ENCODE data around the gene ZNF496.
A peak's percentile ranks its signal among the peaks of the same experiment; 100 is the strongest.

The ZNF496 gene

GRCh38 chr1:247326411-247327130, 5.1 kb downstream of the ZNF496 start:
- DNase-seq, result no peak

DNA sequence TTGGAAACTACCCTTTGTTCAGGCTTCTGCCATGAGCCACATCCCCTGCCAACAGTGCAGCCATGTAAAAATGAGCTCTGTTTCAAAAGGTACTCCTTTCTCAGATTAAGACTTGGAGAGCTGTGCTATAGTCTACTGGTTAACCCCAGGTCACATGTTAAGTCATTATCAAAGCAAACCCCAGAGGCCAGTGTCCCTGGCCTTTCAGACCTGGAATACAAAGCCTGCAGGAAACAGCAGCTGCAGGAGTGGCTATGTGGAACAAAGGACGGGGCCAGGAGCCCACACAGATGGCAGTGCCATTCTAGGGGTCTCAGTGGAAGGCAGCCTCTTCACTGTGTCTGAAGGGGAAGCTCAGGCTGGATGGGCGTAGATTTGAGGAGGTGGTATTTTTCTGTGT, 6.7 kb downstream of the ZNF496 start:
- no peak for DNase-seq

DNA sequence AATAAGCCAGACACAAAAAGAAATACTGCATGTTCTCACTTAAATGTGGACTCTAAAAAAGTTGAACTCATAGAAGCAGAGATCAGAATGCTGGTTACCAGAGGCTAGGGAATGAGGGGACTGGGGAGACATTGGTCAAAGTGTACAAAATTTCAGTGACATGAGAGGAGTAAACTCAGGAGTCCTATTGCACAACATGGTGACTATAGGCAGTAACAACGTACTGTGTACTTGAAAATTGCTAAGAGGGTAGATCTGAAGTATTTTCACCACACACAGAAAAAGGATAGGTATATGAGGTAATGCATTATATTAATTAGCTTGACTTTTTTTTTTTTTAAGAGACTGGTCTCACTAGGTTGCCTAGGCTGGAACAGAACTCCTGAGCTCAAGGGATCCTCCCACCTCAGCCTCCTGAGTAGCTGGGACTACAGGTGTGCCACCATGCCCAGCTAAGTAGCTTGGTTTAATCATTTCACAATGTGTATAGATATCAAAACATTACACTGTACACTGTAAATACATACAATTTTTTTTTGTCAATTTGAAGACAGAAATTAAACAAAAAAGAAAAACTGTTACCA, 7.4 kb downstream of the ZNF496 start:
- DNase-seq, result no peak

DNA sequence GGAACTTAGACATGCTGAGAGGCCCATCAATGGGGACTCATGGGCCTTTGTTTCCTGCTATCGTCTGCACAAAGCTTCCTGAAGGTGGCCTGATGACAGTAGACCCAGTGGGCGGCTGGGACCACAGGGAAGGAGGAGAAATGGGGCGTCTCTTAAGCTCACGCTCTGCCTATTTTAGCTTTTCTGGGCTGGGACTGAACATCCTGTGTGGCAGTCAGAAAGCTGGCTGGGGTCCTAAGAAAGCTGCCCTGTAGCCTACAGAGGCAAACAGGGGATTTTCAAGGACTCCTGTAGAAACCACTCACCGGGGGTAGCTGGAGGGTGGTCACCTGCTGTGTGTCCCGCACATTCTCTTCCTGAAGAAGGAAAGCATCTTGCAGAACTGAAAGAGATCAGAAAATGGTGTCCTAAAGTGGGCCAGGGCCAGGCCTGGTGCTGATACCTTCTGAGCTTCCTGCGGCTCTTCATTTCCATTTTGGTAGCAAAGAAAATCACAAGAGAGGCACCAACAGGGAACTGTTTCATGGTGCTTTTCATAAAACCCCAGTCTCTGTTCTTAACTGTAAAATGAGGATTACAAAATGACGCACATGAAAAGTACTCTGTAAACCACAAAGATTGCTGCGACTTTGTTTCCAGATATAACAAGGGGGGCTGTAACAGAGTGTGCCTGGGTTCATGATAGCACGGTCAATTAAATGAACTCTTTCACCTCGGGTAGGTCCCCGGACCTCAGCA, 8.6 kb downstream of the ZNF496 start:
- no peak for DNase-seq

DNA sequence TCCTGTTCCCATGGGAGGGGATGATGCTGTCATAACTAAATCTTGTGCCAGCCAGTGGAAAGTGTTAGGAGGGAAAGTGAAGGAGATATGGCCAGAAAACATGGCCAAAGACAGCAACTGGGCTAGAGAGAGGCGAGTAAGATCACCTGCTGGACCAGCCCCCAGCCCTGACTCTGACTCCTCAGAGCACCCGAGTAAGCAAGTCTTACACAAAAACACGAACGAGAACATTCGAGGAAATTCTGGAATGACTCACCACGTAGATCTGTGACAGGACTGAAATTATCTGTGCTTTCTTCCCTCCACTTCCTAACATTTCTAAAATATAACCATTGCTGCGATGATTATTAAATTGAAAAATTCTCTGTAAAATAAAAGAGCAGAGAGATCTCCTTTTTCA, 9.2 kb downstream of the ZNF496 start:
- no peak for DNase-seq

- DNase-seq, result no peak
Observed at GRCh38 chr1:247317702-247318101, 14.0 kb downstream of the ZNF496 start.

DNA sequence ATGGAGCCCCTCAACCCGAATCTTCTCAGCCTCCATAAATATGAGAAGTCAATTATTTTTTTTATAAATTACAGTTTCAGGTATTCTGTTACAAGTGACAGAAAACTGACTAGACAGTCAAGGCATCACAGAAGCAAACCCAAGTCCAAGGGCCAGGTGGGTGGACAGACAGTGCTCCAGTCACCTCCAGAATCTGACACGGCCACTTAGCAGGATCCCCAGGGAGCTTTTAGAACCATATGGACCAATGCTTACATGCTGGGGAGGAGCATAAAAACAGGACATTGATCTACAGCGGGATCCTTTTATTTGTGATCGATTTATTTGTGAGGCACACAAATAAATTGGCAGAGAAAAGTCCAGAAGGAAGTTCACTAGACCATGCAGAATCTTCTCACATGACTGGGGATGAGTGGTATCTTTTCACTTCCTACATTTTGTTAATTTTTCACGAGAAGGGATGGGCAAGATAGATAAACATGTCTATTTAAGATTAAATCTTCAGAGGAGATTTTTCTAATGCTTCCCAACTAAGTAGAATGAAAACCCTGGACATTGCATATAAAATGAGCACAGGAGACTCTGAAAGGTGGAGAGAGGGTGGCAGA, 15.0 kb downstream of the ZNF496 start:
- no peak for DNase-seq

DNA sequence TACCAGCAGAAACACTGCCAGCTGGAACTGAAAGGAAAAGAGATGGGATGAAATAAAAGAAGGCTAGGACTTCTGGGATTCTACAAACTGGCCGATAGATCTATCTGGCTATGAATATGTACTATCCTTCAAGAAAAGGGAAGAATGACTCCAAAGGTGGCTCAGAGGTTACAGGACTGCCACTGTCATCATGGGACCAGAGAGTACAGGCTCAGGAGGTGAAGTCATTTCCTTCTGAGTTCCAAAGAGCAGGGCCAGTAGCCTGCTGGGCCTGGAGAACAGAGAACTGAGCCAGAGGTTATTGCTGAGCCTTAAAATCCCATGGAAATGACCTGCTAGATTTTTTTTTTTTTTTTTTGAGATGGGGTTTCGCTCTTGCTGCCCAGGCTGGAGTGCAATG, 27.6 kb downstream of the ZNF496 start:
- DNase-seq, result no peak

DNA sequence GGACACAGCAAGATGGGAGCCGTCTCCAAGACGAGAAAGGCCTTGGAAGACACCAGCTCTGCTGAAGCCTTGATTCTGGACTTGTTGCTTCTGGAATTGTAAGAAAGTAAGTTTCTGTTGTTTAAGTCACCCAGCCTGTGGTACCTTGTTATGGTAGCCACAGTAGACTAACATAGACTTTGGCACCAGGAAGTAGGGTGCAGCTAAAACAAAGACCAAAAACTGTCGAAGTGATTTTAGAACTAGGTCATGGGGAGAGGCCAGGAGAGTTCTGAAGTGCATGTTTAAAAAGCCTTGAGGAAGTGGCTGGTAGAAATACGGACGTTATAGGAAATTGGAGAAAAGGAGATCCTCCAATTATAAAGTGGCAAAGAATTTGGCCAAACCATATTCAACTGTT, 28.5 kb downstream of the ZNF496 start:
- DNase-seq, result no peak

DNA sequence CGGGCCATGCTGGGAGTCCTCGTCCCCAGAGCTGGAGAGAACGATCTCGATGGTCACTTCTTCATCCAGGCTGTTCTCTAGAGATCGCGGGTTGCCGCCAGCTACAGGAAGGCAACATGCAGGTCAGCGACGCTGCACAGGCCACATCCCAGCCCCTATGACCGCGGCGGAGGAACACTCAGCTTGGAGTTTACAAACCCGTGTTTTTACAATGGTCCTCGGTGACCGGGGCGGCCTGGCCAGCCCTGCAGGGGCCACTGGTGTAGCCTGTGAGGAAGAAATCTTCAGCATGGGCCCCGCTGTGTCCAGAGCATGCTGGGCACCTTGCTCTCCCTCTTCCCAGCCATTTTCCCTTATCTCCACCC, 30.5 kb downstream of the ZNF496 start:
- DNase-seq, result no peak

DNA sequence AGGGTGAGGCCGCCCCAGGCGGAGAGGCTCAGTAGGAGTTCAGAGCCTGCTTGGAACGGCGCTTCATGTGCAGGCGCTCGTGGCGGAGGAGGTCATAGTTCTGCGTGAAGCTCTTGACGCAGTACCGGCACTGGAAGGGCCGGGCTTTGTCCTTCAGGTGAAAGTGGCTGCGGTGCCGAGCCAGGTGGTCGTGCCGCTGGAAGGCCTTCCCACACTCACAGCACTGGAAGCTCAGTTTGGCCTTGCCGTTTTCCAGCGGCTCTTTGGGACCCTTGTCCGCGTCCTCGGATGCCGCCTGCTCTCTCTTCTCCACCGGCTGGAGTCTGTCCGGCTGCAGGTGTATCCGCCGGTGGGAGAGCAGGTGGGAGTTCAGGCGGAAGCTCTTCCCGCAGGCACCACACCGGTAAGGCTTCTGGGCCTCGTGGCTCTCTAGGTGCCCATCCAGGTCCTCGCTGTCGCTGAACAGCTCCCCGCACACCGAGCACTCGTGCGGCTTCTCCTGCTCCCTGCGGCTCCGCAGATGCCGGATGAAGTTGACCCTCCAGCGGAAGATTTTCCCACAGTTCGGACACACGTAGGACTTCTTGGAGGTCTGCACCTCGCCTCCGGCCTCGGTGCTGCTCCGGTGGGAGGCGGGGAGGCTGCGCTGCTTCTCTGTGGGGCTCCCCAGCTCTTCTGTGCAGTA, 31.0 kb downstream of the ZNF496 start:
- DNase-seq, result no peak

DNA sequence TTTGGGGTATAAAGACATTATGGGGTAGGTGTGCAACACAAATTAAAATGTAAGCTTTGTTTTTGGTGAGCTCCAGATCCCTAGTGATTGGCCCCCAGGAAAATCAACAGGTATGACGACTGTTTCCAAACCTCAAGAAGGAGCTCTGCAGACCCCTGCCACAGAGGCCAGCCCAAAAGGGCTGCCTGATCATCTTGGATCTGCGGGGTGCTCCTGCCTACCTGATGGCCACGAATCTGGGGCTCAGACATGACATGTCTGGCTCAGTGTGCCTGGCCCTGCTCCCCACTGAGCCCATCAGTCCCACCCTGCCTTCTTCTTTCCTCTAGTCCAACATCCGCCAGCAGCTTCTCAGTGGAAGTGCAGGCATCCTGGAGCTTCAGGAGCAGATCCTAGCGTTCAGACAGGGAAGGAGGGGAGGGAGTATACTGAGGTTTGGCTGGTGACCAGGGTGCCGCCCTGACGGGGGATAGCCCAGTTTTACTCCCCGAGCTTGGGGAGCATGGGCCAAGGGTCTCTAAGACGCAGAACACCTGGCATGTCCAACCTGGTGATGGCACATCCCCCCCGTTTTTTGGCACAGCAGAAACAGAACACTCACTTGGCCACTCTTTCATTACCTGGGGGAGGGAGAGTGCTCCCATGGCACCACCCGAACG, 31.8 kb downstream of the ZNF496 start:
- no peak for DNase-seq

- no peak for DNase-seq
Observed at GRCh38 chr1:247298701-247299100, 33.0 kb downstream of the ZNF496 start.

GRCh38 chr1:247298124-247298481, 33.6 kb downstream of the ZNF496 start:
- no peak for DNase-seq

DNA sequence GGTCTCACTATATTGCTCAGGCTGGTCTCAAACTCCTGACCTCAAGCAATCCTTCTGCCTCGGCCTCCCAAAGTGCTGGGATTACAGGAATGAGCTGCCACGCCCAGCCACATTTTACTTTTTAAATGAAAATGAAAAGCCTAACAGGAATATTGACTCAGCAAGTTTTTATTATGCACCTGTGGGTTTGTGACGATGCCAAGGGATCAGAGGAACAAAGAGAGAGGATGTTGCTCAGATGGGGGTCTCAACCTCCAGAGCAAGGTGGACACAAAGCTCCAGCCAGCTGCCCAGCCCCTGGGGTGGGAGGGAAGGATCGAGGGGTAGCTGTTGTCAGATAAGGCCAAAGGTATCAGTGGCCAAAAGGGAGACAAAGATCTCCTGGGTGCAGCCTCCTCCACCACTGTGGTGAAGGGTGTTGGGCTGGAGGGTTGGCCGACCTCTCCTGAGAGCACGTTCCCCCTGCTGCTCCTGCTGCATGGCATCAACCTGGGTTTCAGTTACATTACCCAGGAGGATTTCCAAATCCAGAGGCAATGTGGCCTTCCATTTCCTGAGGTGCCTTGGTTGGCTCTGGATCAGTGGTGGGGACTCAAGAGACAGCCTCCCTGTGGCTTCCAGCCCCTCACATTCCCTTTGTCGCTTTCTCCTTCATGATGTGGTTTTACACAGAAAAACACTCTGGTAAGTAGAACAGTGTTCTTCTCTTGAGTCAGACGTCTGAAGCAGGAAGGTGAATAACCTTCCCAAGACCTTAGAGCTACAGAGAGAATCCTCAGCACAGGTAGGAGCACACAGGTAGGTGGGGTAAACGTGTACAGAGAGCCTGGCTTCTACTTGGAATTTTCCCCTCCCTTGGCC, 34.2 kb downstream of the ZNF496 start:
- peak; percentile 43 for DNase-seq

- DNase-seq, result peak; percentile 69
Observed at GRCh38 chr1:247296599-247297180, 35.0 kb downstream of the ZNF496 start.

- no peak for DNase-seq
Observed at GRCh38 chr1:247295746-247296145, 35.9 kb downstream of the ZNF496 start.

GRCh38 chr1:247295274-247295684, 36.4 kb downstream of the ZNF496 start:
- no peak for DNase-seq

GRCh38 chr1:247294282-247294681, 37.4 kb downstream of the ZNF496 start:
- no peak for DNase-seq

- no peak for DNase-seq
Observed at GRCh38 chr1:247293047-247293446, 38.6 kb downstream of the ZNF496 start.

DNA sequence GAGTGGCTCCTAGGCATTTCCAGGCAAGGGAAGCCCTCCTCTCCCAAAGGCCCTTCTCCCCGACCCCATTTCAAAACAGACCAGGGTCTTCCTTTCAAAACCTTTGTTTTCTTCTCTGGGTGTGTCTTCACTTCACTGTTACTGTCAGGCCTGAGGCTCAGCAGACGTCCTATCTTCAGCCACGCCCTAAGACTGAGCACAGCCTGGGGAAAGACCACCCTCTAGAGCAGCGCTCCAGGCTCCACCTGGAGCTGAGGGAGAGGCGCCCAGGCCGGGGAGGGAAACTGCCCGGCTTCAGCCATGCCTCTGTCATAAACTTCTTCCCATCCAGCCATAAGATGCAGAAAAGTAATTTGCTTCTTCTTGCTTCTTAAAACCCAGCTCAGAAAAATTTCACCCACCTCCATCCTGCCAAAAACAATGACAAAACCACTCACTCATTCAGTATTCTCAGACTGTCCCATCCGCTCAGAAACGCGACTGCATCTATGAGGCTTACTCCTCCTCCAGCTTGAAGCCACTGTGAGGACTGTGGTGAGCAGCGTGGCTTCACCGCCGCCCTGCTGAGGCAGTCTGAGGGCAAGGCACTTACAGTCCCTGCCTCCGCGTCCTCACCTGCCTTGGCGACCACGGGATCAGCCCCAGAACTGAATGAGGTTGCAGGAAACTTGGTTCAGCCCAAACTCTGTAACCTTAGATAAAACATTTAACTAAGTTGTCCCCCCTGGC, 39.7 kb downstream of the ZNF496 start:
- no peak for DNase-seq
